NT2/D1 (cell line): ENCODE measurements around the gene ZNF497.

Experiments
- DNase-seq: peaks from one replicate; pipeline ENCODE4 v3.0.0-alpha.2; 2011; ENCODE audit warnings: low read depth, low spot score
- H3K27me3 ChIP-seq: 2 replicates; pipeline ENCODE4 v1.6.0; 2011; ENCODE audit warnings: mild to moderate bottlenecking; ENCODE audit not compliant: insufficient read length, insufficient read depth
- H3K36me3 ChIP-seq: 2 replicates; pipeline ENCODE4 v1.6.1; 2011; ENCODE audit warnings: mild to moderate bottlenecking, low read length, mixed read lengths; ENCODE audit not compliant: insufficient read depth, insufficient read length
- H3K4me1 ChIP-seq: 2 replicates; pipeline ENCODE4 v1.5.1; 2011; ENCODE audit not compliant: insufficient read depth, insufficient read length
- H3K4me3 ChIP-seq: 2 replicates; pipeline ENCODE4 v1.5.1; 2011; ENCODE audit warnings: low read depth; ENCODE audit not compliant: insufficient read length
- H3K9ac ChIP-seq: 2 replicates; pipeline ENCODE4 v1.6.0; 2011; ENCODE audit warnings: low read depth; ENCODE audit not compliant: insufficient read length
- H3K9me3 ChIP-seq: 2 replicates; pipeline ENCODE4 v1.5.1; 2011; ENCODE audit warnings: mild to moderate bottlenecking, low read length; ENCODE audit not compliant: insufficient read depth
- SUZ12 ChIP-seq: IDR thresholded peaks from 2 replicates; pipeline ENCODE4 v1.6.1; 2011; ENCODE audit not compliant: insufficient read length, insufficient read depth; ENCODE audit errors: extremely low read depth
- YY1 ChIP-seq: IDR thresholded peaks from 2 replicates; pipeline ENCODE4 v1.6.1; 2011; ENCODE audit not compliant: insufficient read length, insufficient read depth
- ZNF274 ChIP-seq: IDR thresholded peaks from 2 replicates; pipeline ENCODE4 v1.6.1; 2011; ENCODE audit warnings: mild to moderate bottlenecking, low read depth, low read length

The ZNF497 gene

DNA sequence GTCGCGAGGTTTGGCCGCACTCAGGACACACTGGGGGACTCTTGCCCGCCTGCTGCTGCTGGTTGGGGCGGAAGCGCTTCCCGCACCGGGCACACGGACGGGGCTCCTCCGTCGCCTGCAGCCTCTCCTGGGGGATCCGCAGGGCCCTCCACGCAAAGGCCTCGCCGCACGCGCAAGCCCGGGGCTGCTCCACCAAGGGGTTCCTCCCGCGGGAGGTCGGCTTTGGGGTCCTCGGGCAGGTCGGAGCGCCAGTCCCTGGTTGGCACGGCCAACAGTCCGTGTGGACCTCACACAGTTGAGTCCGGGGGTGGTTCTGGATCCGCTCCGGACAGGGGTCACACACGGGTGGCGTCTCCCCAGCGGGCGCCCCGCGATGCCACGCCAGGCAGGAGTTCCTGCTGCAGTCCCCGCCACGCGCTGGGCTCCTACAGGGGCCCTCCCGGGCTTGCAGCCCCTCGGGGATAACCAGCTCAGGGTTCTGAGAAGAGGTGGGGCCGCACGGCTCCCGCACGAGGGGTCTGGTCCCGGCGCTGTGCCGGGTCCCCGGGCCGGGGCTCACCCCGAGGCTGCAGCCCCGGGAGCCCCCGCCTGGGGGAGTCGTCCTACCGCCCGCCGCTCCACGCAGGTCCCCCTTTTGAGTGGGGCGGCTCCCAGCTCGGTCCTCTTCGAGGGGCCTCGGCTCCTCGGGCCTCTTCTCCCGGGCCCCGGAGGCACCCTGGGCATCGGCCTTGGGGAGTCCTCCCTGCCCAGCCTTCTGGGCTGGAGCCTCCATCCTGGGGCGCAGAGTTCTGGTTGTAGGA is 6.2 kb upstream of the ZNF497 start:
- Histone ChIP-seq H3K27me3 (no peaks in the 10 kb centered on the region), H3K9ac (no peak overlapping the region), H3K9me3 (no peaks in the 10 kb centered on the region), H3K4me1 (peaks cover 4% of the 10 kb centered on the region), H3K36me3 (peaks cover 17% of the 10 kb centered on the region), H3K4me3 (no peak overlapping the region)
- TF ChIP-seq ZNF274 (no peak), YY1 (no peak), SUZ12 (no peak)
- no peak for DNase-seq

DNA sequence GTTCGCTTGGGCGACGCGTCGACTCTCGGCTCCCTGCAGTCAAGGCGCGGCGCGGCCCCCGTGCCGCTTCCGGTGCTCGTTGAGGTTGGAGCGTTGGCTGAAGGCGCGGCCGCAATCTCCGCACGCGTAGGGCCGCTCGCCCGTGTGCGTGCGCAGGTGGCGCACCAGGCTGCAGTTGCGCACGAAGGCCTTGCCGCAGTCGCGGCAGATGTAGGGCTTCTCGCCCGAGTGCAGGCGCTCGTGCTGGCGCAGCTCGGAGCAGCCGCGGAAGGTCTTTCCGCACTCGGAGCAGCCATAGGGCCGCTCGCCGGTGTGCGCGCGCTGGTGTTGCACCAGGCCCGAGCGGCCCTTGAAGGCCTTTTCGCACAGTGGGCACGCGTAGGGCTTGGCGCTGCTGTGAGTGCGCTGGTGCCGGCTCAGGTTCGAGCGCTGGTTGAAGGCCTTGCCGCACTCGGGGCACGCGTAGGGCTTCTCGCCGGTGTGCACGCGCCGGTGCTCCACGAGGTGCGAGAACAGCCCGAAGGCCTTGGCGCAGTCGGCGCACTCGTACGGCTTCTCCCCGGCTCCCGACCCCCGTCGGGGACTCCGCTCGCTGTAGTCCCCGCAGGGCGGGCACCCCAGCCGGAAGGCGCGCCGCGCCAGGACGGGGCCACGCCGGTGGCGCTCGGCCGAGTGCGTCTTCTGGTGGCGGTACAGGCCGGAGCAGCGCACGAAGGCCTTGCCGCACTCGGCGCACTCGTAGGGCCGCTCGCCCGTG is 5.3 kb upstream of the ZNF497 start:
- no peak overlapping the region for H3K9ac ChIP-seq
- H3K4me3 ChIP-seq = no peak overlapping the region
- H3K36me3 ChIP-seq = peaks cover 17% of the 10 kb centered on the region
- peaks cover 4% of the 10 kb centered on the region for H3K4me1 ChIP-seq
- H3K27me3 ChIP-seq = no peaks in the 10 kb centered on the region
- no peak for TF ChIP-seq SUZ12
- no peak for TF ChIP-seq YY1
- no peak for TF ChIP-seq ZNF274
- H3K9me3 ChIP-seq = no peaks in the 10 kb centered on the region
- DNase-seq = no peak

DNA sequence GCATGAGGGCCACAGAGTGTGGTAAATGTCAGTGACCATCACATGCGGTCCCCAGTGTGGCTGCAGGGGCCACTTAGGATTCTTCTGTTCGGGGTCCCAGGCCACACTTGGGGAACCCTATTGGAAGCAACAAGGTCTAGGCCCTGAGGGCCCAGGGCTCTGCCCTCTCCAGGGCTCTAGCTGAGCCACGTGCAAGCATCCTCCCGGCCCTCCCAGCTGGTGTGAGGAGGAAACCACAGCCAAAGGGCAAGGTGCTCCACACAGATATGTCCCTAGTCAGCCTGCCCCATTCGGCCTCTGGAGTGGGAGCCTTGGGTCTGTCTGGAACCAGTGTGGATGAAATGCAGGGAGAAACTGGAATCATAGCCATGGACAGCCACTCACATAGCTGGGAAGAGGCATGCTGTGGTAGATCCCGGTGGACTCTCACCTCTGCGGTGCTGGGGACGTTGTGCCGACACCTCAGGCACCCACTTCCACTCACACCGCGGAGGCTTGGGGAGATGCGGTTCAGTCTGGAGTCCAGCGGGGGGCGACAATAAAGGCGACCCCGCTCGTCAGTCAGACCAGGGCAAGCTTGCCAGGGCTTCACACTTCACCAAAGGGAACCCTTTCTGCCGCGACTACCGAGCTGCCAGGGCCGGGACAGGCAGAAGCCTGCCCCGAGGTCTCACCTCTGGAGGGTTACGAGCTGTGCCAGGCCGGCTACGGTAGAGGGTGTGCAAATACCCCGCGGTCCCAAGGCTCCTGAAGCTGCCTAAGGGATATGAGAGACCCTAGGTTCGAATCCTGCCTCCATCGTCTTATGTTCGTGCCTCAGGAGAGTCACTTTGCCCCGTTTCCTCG is 4.3 kb upstream of the ZNF497 start:
- TF ChIP-seq SUZ12 (no peak), YY1 (no peak), ZNF274 (no peak)
- H3K9ac ChIP-seq = no peak overlapping the region
- H3K4me3 ChIP-seq = no peak overlapping the region
- no peaks in the 10 kb centered on the region for H3K9me3 ChIP-seq
- H3K27me3 ChIP-seq = no peaks in the 10 kb centered on the region
- no peak for DNase-seq
- peaks cover 17% of the 10 kb centered on the region for H3K36me3 ChIP-seq
- H3K4me1 ChIP-seq = peaks cover 1% of the 10 kb centered on the region

DNA sequence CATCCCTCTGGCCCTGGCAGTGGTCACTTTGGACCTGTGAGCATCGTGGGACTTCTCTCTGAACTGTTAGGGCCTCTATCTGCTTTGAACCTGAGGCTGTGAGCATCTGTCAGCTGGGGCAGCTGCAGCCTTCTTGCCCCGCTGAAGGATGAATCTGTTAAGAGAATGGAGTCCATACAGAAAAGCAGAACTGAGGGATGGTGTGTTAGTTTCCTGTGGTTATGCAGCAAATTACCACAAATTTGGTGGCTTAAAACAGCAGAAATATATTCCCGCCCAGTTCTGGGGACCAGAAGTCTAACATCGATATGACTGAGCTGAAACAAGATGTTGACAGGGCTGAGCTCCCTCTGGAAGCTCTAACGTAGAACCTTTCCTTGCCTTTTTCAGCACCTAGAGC is 1.6 kb upstream of the ZNF497 start:
- Histone ChIP-seq H3K4me3 (no peak overlapping the region), H3K27me3 (no peaks in the 10 kb centered on the region), H3K9ac (no peak overlapping the region), H3K9me3 (no peaks in the 10 kb centered on the region), H3K36me3 (peaks cover 17% of the 10 kb centered on the region), H3K4me1 (peaks cover 1% of the 10 kb centered on the region)
- no peak for DNase-seq
- TF ChIP-seq SUZ12 (no peak), ZNF274 (no peak), YY1 (no peak)

DNA sequence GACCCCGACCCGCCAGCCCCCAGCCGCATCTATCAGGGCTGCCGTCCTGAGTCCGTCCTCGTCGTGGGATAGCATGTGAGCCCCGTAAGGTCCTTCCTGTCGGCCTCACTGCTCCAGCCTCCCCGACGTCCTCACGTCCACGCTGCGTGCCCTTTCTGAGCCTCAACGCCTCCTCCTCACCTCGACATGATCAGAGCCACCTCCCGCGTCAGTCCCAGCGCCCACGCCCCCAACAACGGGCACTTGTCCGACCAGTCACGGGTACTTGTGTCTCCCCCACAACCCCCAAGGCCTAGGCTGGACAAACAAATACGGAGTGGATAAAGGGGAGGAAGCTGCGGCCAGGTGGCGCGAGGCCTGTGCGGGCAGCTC is 665 bp downstream of the ZNF497 start:
- Histone ChIP-seq H3K36me3 (peaks cover 13% of the 10 kb centered on the region), H3K9me3 (no peaks in the 10 kb centered on the region), H3K9ac (peak overlapping the region; percentile 96), H3K4me1 (peaks cover 9% of the 10 kb centered on the region), H3K4me3 (peak overlapping the region; percentile 93), H3K27me3 (no peaks in the 10 kb centered on the region)
- peak; percentile 16 for DNase-seq
- TF ChIP-seq YY1 (no peak), SUZ12 (no peak), ZNF274 (no peak)

DNA sequence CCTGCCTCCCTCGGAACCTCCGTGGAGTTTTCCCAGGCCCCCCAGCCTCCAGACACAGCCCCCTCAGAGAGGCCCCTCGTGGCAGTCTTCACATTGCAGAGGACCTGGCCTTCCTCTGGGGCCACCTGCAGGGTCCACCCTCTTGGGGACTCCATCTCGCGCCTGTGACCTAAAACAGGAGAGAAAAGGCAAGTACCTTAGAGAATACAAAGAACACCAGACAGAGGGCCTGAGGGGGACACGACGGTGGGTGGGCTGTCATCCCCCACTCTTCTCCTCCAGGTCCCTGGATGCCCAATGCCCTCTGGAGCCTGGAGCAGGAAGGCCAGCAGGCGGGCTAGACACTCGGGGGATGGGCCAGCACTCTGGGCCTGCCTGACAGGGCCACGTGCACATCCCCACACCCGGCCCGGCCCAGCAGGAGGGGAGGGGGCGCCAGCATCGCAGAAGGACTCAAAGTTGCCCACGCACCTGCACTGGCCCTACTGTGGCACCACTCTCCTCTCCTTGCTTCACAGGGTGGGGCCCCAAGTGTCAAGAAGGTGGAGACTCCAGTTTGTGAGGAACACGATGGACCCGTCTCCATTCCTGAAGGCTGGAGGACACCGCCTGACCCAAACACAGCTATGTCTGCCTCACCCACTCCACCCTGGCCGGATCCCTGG is 4.9 kb downstream of the ZNF497 start:
- TF ChIP-seq YY1 (no peak), ZNF274 (no peak), SUZ12 (no peak)
- Histone ChIP-seq H3K9ac (peak overlapping the region; percentile 42), H3K4me3 (no peak overlapping the region), H3K36me3 (peaks cover 23% of the 10 kb centered on the region), H3K27me3 (no peaks in the 10 kb centered on the region), H3K9me3 (no peaks in the 10 kb centered on the region), H3K4me1 (peaks cover 7% of the 10 kb centered on the region)
- DNase-seq = no peak
